T-cell (primary cell): ENCODE measurements around the gene LDHAL6B. TPM values are rescaled to one million over a fixed set of nuclear protein-coding genes. Genes with fewer than 3 reads are reported as not detected.

Experiments used
- ATAC-seq, 4 experiments: fragments of 200-7000 bp in 3 of 4; fragments of 150-1000 bp in 1 of 4; cut with Tn5 transposase; replicated peaks in 1 of 4; 1 replicate in 3 of 4; 2 replicates in 1 of 4; pipeline ENCODE4 v1.10.0; 2021; ENCODE audit warnings: moderate library complexity in 3 of 4, mild to moderate bottlenecking in 2 of 4, moderate number of reproducible peaks in 1 of 4
- CTCF ChIA-PET, 2 donors: fragments of 300-600 bp; sonication (Branson Sonifier 250); formaldehyde crosslinking; loops; one replicate each; lab custom pipeline; 2022; ENCODE audit warnings: antibody characterized with exemption in 2 of 2; lab: Charles Lee
- POLR2A ChIA-PET, 2 donors: fragments of 300-600 bp; sonication (Branson Sonifier 250); formaldehyde crosslinking; loops; one replicate each; lab custom pipeline; 2022; ENCODE audit warnings: antibody characterized with exemption in 2 of 2; lab: Charles Lee
- DNase-seq, 35 experiments: peaks; one replicate each; pipeline versions ENCODE4 v3.0.0 to v3.0.0-alpha.2; 2013 to 2023
- H3K27ac ChIP-seq: one replicate; pipeline ENCODE4 v1.5.1; 2013; ENCODE audit warnings: low read length
- H3K27me3 ChIP-seq, 2 experiments: replicated peaks in 1 of 2; 1 replicate in 1 of 2; 2 replicates in 1 of 2; pipeline versions ENCODE4 v1.6.1 to v1.7.0; 2013; ENCODE audit warnings: low read length in 1 of 2, mixed read lengths in 1 of 2; ENCODE audit not compliant: control insufficient read depth in 2 of 2, insufficient read depth in 2 of 2; ENCODE audit errors: extremely low read depth in 1 of 2
- H3K36me3 ChIP-seq, 2 donors: 1 replicate in 1 of 2; 2 replicates in 1 of 2; pipeline versions ENCODE4 v1.6.1 to v1.7.0; 2013; ENCODE audit warnings: low read length in 1 of 2; ENCODE audit not compliant: control insufficient read depth in 2 of 2, insufficient read depth in 1 of 2; ENCODE audit errors: extremely low read depth in 1 of 2
- H3K4me1 ChIP-seq, 2 experiments: 1 replicate in 1 of 2; 2 replicates in 1 of 2; pipeline versions ENCODE4 v1.6.1 to v1.7.0; 2013; ENCODE audit warnings: low read length in 2 of 2, mixed read lengths in 1 of 2; ENCODE audit not compliant: insufficient read depth in 2 of 2, control insufficient read depth in 1 of 2; ENCODE audit errors: extremely low read depth in 1 of 2
- H3K4me3 ChIP-seq, 2 donors: 1 replicate in 1 of 2; 2 replicates in 1 of 2; pipeline versions ENCODE4 v1.5.1 to v1.7.0; 2013; ENCODE audit warnings: mild to moderate bottlenecking in 2 of 2, low read length in 1 of 2, moderate library complexity in 1 of 2; ENCODE audit not compliant: control insufficient read depth in 1 of 2; ENCODE audit errors: extremely low read depth in 1 of 2
- H3K9me3 ChIP-seq: 2 replicates; pipeline ENCODE4 v1.7.0; 2013
- H3K27ac Mint-ChIP-seq, 2 donors: one replicate each; pipeline ENCODE4 v1.8.0; 2020 to 2021; ENCODE audit warnings: mild to moderate bottlenecking in 2 of 2, mixed read lengths in 2 of 2
- H3K27me3 Mint-ChIP-seq, 2 donors: one replicate each; pipeline ENCODE4 v1.8.0; 2021 to 2022; ENCODE audit warnings: mixed read lengths in 2 of 2
- H3K36me3 Mint-ChIP-seq: one replicate; pipeline ENCODE4 v1.8.0; 2021; ENCODE audit warnings: mixed read lengths
- H3K4me1 Mint-ChIP-seq, 3 donors: one replicate each; pipeline ENCODE4 v1.8.0; 2020 to 2022; ENCODE audit warnings: mixed read lengths in 3 of 3, mild to moderate bottlenecking in 1 of 3
- H3K4me3 Mint-ChIP-seq, 3 donors: one replicate each; pipeline ENCODE4 v1.8.0; 2020 to 2022; ENCODE audit warnings: mild to moderate bottlenecking in 3 of 3, mixed read lengths in 3 of 3, moderate library complexity in 3 of 3
- H3K9me3 Mint-ChIP-seq, 3 donors: one replicate each; pipeline ENCODE4 v1.8.0; 2020 to 2022; ENCODE audit warnings: mixed read lengths in 3 of 3
- WGBS: methylation state at CpG from one replicate; pipeline ENCODE4 v1.1.5; 2013; ENCODE audit warnings: missing lambda C conversion rate; ENCODE audit not compliant: insufficient coverage; 5-methylcytosine and 5-hydroxymethylcytosine counted together
- total RNA-seq, 35 experiments: library from RNA in 6 of 35; stranded (reverse) in 6 of 35; fragments of 120-200 nt in 1 of 35; gene quantifications; one replicate each; pipeline versions ENCODE4 v1.2.1 to v1.2.4 and lab custom pipeline; 2013 to 2026

The LDHAL6B gene
- total RNA-seq, 5 donors from 2014 or later (not counting 1 experiment from before 2014, with no cell fraction given): not detected

DNA sequence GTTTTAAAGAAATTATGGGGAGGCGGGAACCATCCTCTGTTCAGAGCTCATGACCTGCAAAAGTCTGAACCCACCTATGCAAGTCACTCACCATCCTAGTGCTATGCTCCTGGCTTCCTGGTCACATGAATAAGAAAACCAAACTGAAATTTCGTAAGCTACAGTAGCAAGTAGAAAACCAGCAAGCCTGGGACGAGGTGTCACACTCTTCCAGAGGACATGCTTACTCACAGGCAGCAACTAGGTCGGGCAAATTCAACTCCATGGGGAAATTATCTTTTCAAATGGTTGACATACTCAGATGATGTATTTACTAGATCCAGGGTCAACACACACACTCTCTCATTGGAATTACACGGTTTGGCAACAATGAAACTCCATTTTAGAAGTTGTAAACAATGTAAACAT is 31.3 kb downstream of the LDHAL6B start:
- Histone ChIP-seq H3K36me3 (no peaks in the 10 kb centered on the region), H3K4me3 (no peak overlapping the region), H3K9me3 (no peaks in the 10 kb centered on the region), H3K4me1 (no peaks in the 10 kb centered on the region), H3K27ac (no peak overlapping the region), H3K27me3 (no peaks in the 10 kb centered on the region)
- Mint-ChIP-seq H3K27me3 (peaks cover 0 to 3% of the 10 kb centered on the region in 2 donors), H3K9me3 (no peaks in the 10 kb centered on the region), H3K36me3 (no peaks in the 10 kb centered on the region), H3K4me1 (peaks cover 0 to 3% (median 0%) of the 10 kb centered on the region in 3 donors), H3K4me3 (no peak overlapping the region), H3K27ac (no peak overlapping the region)
- WGBS: 86% methylated on average over 2 of the region's 5 CpGs
- ChIA-PET CTCF (no interaction called here), POLR2A (no interaction called here)
- DNase-seq (no peak), ATAC-seq (no peak)

DNA sequence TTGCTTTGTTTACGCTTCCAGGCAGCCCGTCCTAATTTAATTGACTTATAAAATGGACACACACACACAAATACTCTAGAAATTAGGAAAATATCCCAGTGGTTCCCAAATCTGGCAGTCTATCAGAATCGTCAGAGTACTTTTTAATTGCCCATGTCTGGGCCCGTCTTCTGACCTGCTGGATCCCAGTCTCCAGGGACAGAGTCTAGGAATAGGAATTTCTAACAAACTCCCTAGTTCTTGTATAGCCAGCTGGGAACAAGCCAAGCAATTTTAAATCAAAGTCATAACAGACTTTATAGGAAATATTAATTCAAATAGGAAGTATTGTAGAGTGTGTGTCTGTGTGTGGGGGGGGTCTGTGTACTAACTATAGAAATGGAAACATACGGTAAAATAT is 33.4 kb downstream of the LDHAL6B start:
- Histone ChIP-seq H3K9me3 (no peaks in the 10 kb centered on the region), H3K4me3 (no peak overlapping the region), H3K4me1 (no peaks in the 10 kb centered on the region), H3K27ac (no peak overlapping the region), H3K27me3 (no peaks in the 10 kb centered on the region), H3K36me3 (no peaks in the 10 kb centered on the region)
- DNase-seq (no peak), ATAC-seq (no peak)
- Mint-ChIP-seq H3K36me3 (no peaks in the 10 kb centered on the region), H3K9me3 (no peaks in the 10 kb centered on the region), H3K27ac (no peak overlapping the region), H3K4me1 (peaks cover 0 to 3% (median 0%) of the 10 kb centered on the region in 3 donors), H3K4me3 (no peak overlapping the region), H3K27me3 (peaks cover 0 to 3% of the 10 kb centered on the region in 2 donors)
- WGBS: 100% methylated on average over 2 of the region's 5 CpGs
- ChIA-PET POLR2A (no interaction called here), CTCF (no interaction called here)

- no peak for ATAC-seq
- Histone ChIP-seq H3K9me3 (no peaks in the 10 kb centered on the region), H3K4me1 (no peaks in the 10 kb centered on the region), H3K27me3 (no peaks in the 10 kb centered on the region), H3K4me3 (no peak overlapping the region), H3K27ac (no peak overlapping the region), H3K36me3 (no peaks in the 10 kb centered on the region)
- peaks cover 0 to 3% of the 10 kb centered on the region in 2 donors for H3K27me3 Mint-ChIP-seq
- peaks cover 0 to 3% (median 0%) of the 10 kb centered on the region in 3 donors for H3K4me1 Mint-ChIP-seq
- H3K36me3 Mint-ChIP-seq: no peaks in the 10 kb centered on the region
- ChIA-PET POLR2A (no interaction called here), CTCF (no interaction called here)
- H3K4me3 Mint-ChIP-seq: no peak overlapping the region
- no peaks in the 10 kb centered on the region for H3K9me3 Mint-ChIP-seq
- WGBS: 90% methylated on average over 1 of the region's 2 CpGs
- no peak overlapping the region for H3K27ac Mint-ChIP-seq
- no peak for DNase-seq
These were observed 36.0 kb downstream of the LDHAL6B start for GRCh38 chr15:59242649-59243048.

DNA sequence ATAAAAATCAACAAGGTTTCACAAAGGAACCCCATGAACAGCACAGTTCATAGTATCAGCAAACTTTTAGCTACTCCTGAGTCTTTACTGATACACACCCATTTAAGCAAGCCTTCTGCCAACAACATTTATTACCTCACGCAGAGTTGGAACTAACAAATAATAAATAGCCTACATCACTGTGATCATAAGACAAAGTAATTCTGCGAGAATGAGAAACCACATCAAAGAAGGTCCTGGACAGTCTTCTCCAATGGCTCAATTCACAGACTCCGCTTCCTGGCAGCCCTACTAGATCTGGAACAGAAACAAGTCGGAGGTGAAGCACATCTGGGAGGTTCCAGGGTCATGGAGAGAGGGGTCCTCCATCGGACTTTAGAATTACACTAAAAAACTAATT is 37.0 kb downstream of the LDHAL6B start:
- no peak for ATAC-seq
- no peaks in the 10 kb centered on the region for H3K9me3 ChIP-seq
- DNase-seq: no peak
- no peaks in the 10 kb centered on the region for H3K27me3 ChIP-seq
- H3K36me3 Mint-ChIP-seq: no peaks in the 10 kb centered on the region
- H3K36me3 ChIP-seq: no peaks in the 10 kb centered on the region
- peaks cover 0 to 3% of the 10 kb centered on the region in 2 donors for H3K27me3 Mint-ChIP-seq
- ChIA-PET POLR2A (no interaction called here), CTCF (no interaction called here)
- H3K4me3 ChIP-seq: no peak overlapping the region
- H3K4me1 ChIP-seq: no peaks in the 10 kb centered on the region
- no peak overlapping the region for H3K4me3 Mint-ChIP-seq
- H3K27ac Mint-ChIP-seq: no peak overlapping the region
- H3K4me1 Mint-ChIP-seq: peaks cover 0 to 3% (median 0%) of the 10 kb centered on the region in 3 donors
- H3K27ac ChIP-seq: no peak overlapping the region
- H3K9me3 Mint-ChIP-seq: no peaks in the 10 kb centered on the region
- 88% methylated on average over 1 of the region's 5 CpGs for WGBS

DNA sequence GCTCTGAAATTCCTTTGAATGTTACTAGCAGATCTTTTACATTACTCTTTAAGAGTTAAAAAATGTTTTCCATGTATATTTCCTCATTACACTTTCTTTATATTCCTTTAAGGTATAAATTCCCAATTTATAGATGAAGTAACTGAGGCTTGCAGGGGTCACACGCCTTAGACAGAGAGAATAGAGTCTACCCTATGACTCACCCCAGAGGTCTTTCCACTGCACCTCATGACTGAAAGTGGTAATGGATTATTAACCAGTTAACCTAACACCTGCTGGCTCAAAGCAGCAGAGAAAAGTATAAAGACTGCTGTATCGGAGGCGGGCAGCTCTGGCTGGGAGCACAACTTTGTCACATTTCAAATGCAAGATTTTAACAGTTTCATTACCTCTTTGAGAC is 37.7 kb downstream of the LDHAL6B start:
- H3K27ac Mint-ChIP-seq: no peak overlapping the region
- 75% methylated on average over 2 of the region's 3 CpGs for WGBS
- H3K36me3 ChIP-seq: no peaks in the 10 kb centered on the region
- no peaks in the 10 kb centered on the region for H3K4me1 ChIP-seq
- no peaks in the 10 kb centered on the region for H3K27me3 ChIP-seq
- no peak overlapping the region for H3K4me3 ChIP-seq
- POLR2A ChIA-PET: no interaction called here
- H3K9me3 ChIP-seq: no peaks in the 10 kb centered on the region
- no peaks in the 10 kb centered on the region for H3K36me3 Mint-ChIP-seq
- H3K9me3 Mint-ChIP-seq: no peaks in the 10 kb centered on the region
- H3K27me3 Mint-ChIP-seq: peaks cover 0 to 3% of the 10 kb centered on the region in 2 donors
- ATAC-seq: no peak
- peaks cover 0 to 3% (median 0%) of the 10 kb centered on the region in 3 donors for H3K4me1 Mint-ChIP-seq
- DNase-seq: no peak
- H3K27ac ChIP-seq: no peak overlapping the region
- H3K4me3 Mint-ChIP-seq: no peak overlapping the region
- CTCF ChIA-PET: no interaction called here

GRCh38 chr15:59245559-59245958 is 38.9 kb downstream of the LDHAL6B start:
- Mint-ChIP-seq H3K27me3 (peaks cover 0 to 3% of the 10 kb centered on the region in 2 donors), H3K27ac (no peak overlapping the region), H3K9me3 (no peaks in the 10 kb centered on the region), H3K36me3 (no peaks in the 10 kb centered on the region), H3K4me1 (peaks cover 0 to 3% (median 0%) of the 10 kb centered on the region in 3 donors), H3K4me3 (no peak overlapping the region)
- Histone ChIP-seq H3K36me3 (no peaks in the 10 kb centered on the region), H3K27ac (no peak overlapping the region), H3K4me3 (no peak overlapping the region), H3K4me1 (no peaks in the 10 kb centered on the region), H3K27me3 (no peaks in the 10 kb centered on the region), H3K9me3 (no peaks in the 10 kb centered on the region)
- ChIA-PET POLR2A (no interaction called here), CTCF (interaction anchor here (0.6 to 1.4 kb wide), 6 partner anchors 9 to 287 kb away, joined by 3 to 7 read pairs (median 3); no protein-coding TSS in a partner anchor)
- WGBS: 100% methylated on average over 1 of the region's 2 CpGs
- ATAC-seq: no peak
- DNase-seq: no peak
